Activated CD8-positive, alpha-beta T cell treated with anti-CD3 and anti-CD28 coated beads, Interleukin-2, amount 10 ng/mL, durations not matched to agents 7 days and 5 days (primary cell): ENCODE measurements around the gene STRN3. TPM values are rescaled to one million over a fixed set of nuclear protein-coding genes. Genes with fewer than 3 reads are reported as not detected.

Experiments
- ATAC-seq: fragments of 150-1000 bp; cut with Tn5 transposase; one replicate; pipeline ENCODE4 v1.10.0; 2021; ENCODE audit warnings: moderate library complexity
- CTCF ChIA-PET: fragments of 350-600 bp; sonication (Branson Sonifier 250); formaldehyde crosslinking; loops from one replicate; lab custom pipeline; 2021; ENCODE audit warnings: antibody characterized with exemption; lab: Charles Lee
- POLR2A ChIA-PET: fragments of 350-600 bp; sonication (Branson Sonifier 250); formaldehyde crosslinking; loops from one replicate; lab custom pipeline; 2021; ENCODE audit warnings: antibody characterized with exemption; lab: Charles Lee
- DNase-seq: peaks from one replicate; pipeline ENCODE4 v3.0.0-alpha.2; 2020
- H3K27ac Mint-ChIP-seq: one replicate; pipeline ENCODE4 v1.8.0; 2021; ENCODE audit warnings: mild to moderate bottlenecking, mixed read lengths
- H3K27me3 Mint-ChIP-seq: one replicate; pipeline ENCODE4 v1.8.0; 2021; ENCODE audit warnings: low read depth, mixed read lengths
- H3K36me3 Mint-ChIP-seq: one replicate; pipeline ENCODE4 v1.8.0; 2021; ENCODE audit warnings: low read depth, mixed read lengths
- H3K4me1 Mint-ChIP-seq: one replicate; pipeline ENCODE4 v1.8.0; 2021; ENCODE audit warnings: low read depth, mixed read lengths
- H3K4me3 Mint-ChIP-seq: one replicate; pipeline ENCODE4 v1.8.0; 2021; ENCODE audit warnings: mild to moderate bottlenecking, mixed read lengths
- H3K9me3 Mint-ChIP-seq: one replicate; pipeline ENCODE4 v1.8.0; 2022; ENCODE audit warnings: mixed read lengths; ENCODE audit not compliant: insufficient read depth
- total RNA-seq, 2 experiments: library from RNA; stranded (reverse); gene quantifications; one replicate each; pipeline ENCODE4 v1.2.3, GENCODE V29; 2021

STRN3 gene
- total RNA-seq, 2 experiments from 2014 or later, result 19.0 to 23.0 TPM

DNA sequence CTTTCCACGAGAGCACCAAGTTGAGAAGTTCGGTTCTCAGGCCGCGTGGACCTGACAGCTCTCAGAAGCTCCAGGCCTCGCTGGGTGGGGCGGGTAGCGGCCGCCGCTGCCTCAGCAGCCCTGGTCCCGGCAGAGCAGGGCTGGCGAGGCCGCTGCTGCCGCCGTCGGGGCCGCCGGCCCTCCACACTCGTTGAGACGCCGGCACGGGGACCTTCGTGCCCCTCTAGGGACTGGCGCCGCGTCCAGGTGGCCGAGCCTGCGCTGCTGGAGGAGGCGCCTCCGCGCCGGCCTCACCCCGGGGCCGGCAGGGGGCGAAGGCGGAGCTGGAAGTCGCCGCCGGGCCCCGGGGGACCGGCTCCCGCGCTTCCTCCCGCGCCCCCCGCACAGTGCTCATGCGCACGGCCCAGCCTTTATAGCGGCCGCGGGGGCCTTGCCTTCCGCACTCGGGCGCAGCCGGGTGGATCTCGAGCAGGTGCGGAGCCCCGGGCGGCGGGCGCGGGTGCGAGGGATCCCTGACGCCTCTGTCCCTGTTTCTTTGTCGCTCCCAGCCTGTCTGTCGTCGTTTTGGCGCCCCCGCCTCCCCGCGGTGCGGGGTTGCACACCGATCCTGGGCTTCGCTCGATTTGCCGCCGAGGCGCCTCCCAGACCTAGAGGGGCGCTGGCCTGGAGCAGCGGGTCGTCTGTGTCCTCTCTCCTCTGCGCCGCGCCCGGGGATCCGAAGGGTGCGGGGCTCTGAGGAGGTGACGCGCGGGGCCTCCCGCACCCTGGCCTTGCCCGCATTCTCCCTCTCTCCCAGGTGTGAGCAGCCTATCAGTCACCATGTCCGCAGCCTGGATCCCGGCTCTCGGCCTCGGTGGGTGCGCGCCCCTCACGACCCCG lies 151.8 kb downstream of the STRN3 start, which contains the start of gene COCH:
Gene COCH, plus strand, starts transcription at position 440 of the 879 bp plus-strand sequence. Its CDS starts 380 bp downstream, at position 820.
- ATAC-seq (peak; percentile 86), DNase-seq (peak; percentile 48)
- Mint-ChIP-seq H3K36me3 (peaks cover 2% of the 10 kb centered on the region), H3K27me3 (peaks cover 50% of the 10 kb centered on the region), H3K27ac (no peak within 1 kb of the TSS), H3K4me3 (peak within 1 kb of the TSS; percentile 74), H3K4me1 (peaks cover 12% of the 10 kb centered on the region), H3K9me3 (no peaks in the 10 kb centered on the region)
- POLR2A ChIA-PET, result interaction anchor here (1.0 kb wide), 1 partner anchor 152 kb away, joined by 3 read pairs; the partner anchor contains the start of gene STRN3
- CTCF ChIA-PET, result interaction anchor here (1.0 kb wide), 1 partner anchor 150 kb away, joined by 4 read pairs; no protein-coding TSS in a partner anchor

GRCh38 chr14:30873308-30874119 lies 152.7 kb downstream of the STRN3 start:
- H3K4me1 Mint-ChIP-seq, result peaks cover 12% of the 10 kb centered on the region
- H3K27me3 Mint-ChIP-seq, result peaks cover 48% of the 10 kb centered on the region
- peak overlapping the region; percentile 38 for H3K4me3 Mint-ChIP-seq
- no peak overlapping the region for H3K27ac Mint-ChIP-seq
- ATAC-seq (no peak), DNase-seq (no peak)
- H3K36me3 Mint-ChIP-seq, result peaks cover 2% of the 10 kb centered on the region
- ChIA-PET CTCF (interaction anchor here (1.0 kb wide), 1 partner anchor 151 kb away, joined by 4 read pairs; no protein-coding TSS in a partner anchor), POLR2A (interaction anchor here (1.0 kb wide), 1 partner anchor 153 kb away, joined by 3 read pairs; the partner anchor contains the start of gene STRN3)
- H3K9me3 Mint-ChIP-seq, result no peaks in the 10 kb centered on the region

GRCh38 chr14:30872602-30873001 lies 153.6 kb downstream of the STRN3 start:
- Mint-ChIP-seq H3K27me3 (peaks cover 47% of the 10 kb centered on the region), H3K4me1 (peaks cover 12% of the 10 kb centered on the region), H3K36me3 (peaks cover 2% of the 10 kb centered on the region), H3K4me3 (no peak overlapping the region), H3K9me3 (no peaks in the 10 kb centered on the region), H3K27ac (no peak overlapping the region)
- ChIA-PET CTCF (no interaction called here), POLR2A (no interaction called here)
- no peak for ATAC-seq
- DNase-seq, result no peak

GRCh38 chr14:30869551-30870155 lies 156.5 kb downstream of the STRN3 start:
- ATAC-seq (no peak), DNase-seq (no peak)
- no peak overlapping the region for H3K4me3 Mint-ChIP-seq
- peaks cover 34% of the 10 kb centered on the region for H3K27me3 Mint-ChIP-seq
- ChIA-PET POLR2A (no interaction called here), CTCF (no interaction called here)
- H3K4me1 Mint-ChIP-seq, result peaks cover 5% of the 10 kb centered on the region
- no peaks in the 10 kb centered on the region for H3K9me3 Mint-ChIP-seq
- H3K27ac Mint-ChIP-seq, result no peak overlapping the region
- H3K36me3 Mint-ChIP-seq, result no peaks in the 10 kb centered on the region

GRCh38 chr14:30868736-30869135 lies 157.4 kb downstream of the STRN3 start:
- Mint-ChIP-seq H3K4me1 (peaks cover 3% of the 10 kb centered on the region), H3K9me3 (no peaks in the 10 kb centered on the region), H3K4me3 (no peak overlapping the region), H3K27me3 (peaks cover 39% of the 10 kb centered on the region), H3K36me3 (no peaks in the 10 kb centered on the region), H3K27ac (no peak overlapping the region)
- ChIA-PET POLR2A (no interaction called here), CTCF (no interaction called here)
- no peak for DNase-seq
- ATAC-seq, result no peak

- DNase-seq (no peak), ATAC-seq (no peak)
- Mint-ChIP-seq H3K4me1 (no peaks in the 10 kb centered on the region), H3K9me3 (no peaks in the 10 kb centered on the region), H3K4me3 (no peak overlapping the region), H3K27ac (no peak overlapping the region), H3K36me3 (no peaks in the 10 kb centered on the region), H3K27me3 (peaks cover 35% of the 10 kb centered on the region)
- CTCF ChIA-PET, result no interaction called here
- POLR2A ChIA-PET, result no interaction called here
These were observed 161.2 kb downstream of the STRN3 start for GRCh38 chr14:30864934-30865333.

- no peak for ATAC-seq
- CTCF ChIA-PET, result no interaction called here
- peaks cover 31% of the 10 kb centered on the region for H3K27me3 Mint-ChIP-seq
- no peaks in the 10 kb centered on the region for H3K9me3 Mint-ChIP-seq
- H3K4me3 Mint-ChIP-seq, result no peak overlapping the region
- H3K4me1 Mint-ChIP-seq, result no peaks in the 10 kb centered on the region
- no peak for DNase-seq
- H3K27ac Mint-ChIP-seq, result no peak overlapping the region
- POLR2A ChIA-PET, result no interaction called here
- H3K36me3 Mint-ChIP-seq, result no peaks in the 10 kb centered on the region
These were observed 165.0 kb downstream of the STRN3 start for GRCh38 chr14:30861200-30861599.

- Mint-ChIP-seq H3K4me1 (peaks cover 3% of the 10 kb centered on the region), H3K27me3 (peaks cover 11% of the 10 kb centered on the region), H3K27ac (no peak overlapping the region), H3K9me3 (no peaks in the 10 kb centered on the region), H3K36me3 (no peaks in the 10 kb centered on the region), H3K4me3 (no peak overlapping the region)
- ChIA-PET CTCF (no interaction called here), POLR2A (no interaction called here)
- ATAC-seq, result no peak
- DNase-seq, result no peak
These were observed 170.7 kb downstream of the STRN3 start for GRCh38 chr14:30855345-30856037.

DNA sequence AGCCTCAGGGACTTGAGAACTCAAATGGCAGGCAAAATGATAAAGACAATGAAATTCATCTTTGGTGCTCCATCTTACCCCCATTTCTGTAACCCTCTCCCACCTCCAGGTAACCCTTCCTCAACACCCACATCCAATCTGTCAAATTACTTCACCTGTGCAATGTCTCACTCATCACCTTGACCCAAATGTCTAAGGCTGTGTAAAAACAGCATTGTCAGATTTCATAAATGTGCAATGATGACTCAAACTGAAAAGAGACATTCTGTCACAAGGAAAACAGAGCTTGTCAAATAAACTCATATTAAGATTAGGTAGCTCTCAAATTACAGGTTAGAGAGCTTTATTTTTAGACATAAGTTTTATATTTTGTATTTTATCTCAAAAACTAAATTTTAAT lies 171.7 kb downstream of the STRN3 start:
- Mint-ChIP-seq H3K27ac (no peak overlapping the region), H3K36me3 (no peaks in the 10 kb centered on the region), H3K9me3 (no peaks in the 10 kb centered on the region), H3K27me3 (peaks cover 12% of the 10 kb centered on the region), H3K4me3 (no peak overlapping the region), H3K4me1 (peaks cover 3% of the 10 kb centered on the region)
- DNase-seq (no peak), ATAC-seq (no peak)
- CTCF ChIA-PET, result no interaction called here
- POLR2A ChIA-PET, result no interaction called here

- DNase-seq (no peak), ATAC-seq (no peak)
- Mint-ChIP-seq H3K36me3 (no peaks in the 10 kb centered on the region), H3K27ac (no peak overlapping the region), H3K4me3 (no peak overlapping the region), H3K9me3 (no peaks in the 10 kb centered on the region), H3K27me3 (peaks cover 16% of the 10 kb centered on the region), H3K4me1 (peaks cover 3% of the 10 kb centered on the region)
- ChIA-PET CTCF (no interaction called here), POLR2A (no interaction called here)
These were observed 172.2 kb downstream of the STRN3 start for GRCh38 chr14:30853946-30854345.

- CTCF ChIA-PET, result no interaction called here
- POLR2A ChIA-PET, result no interaction called here
- Mint-ChIP-seq H3K36me3 (no peaks in the 10 kb centered on the region), H3K9me3 (no peaks in the 10 kb centered on the region), H3K27me3 (peaks cover 29% of the 10 kb centered on the region), H3K4me1 (no peaks in the 10 kb centered on the region), H3K4me3 (no peak overlapping the region), H3K27ac (no peak overlapping the region)
- DNase-seq (no peak), ATAC-seq (no peak)
These were observed 176.2 kb downstream of the STRN3 start for GRCh38 chr14:30849983-30850382.
